Stimulated activated CD4-positive, alpha-beta T cell treated with anti-CD3 and anti-CD28 coated beads, Interleukin-1b, Interleukin-23, amount 100 ng/mL, for 1 hour (primary cell): ENCODE results near the gene UNC80.

Experiments used
- DNase-seq, 2 donors: peaks; one replicate each; pipeline ENCODE4 v3.0.0-alpha.2; 2020; ENCODE audit warnings: low read depth in 2 of 2

Gene UNC80

GRCh38 chr2:209970711-209971110, 199.1 kb downstream of the UNC80 start:
- DNase-seq = no peak

- DNase-seq = no peak
Observed at GRCh38 chr2:209973328-209973727, 201.7 kb downstream of the UNC80 start.

GRCh38 chr2:209974576-209974975, 202.9 kb downstream of the UNC80 start:
- DNase-seq = no peak

- no peak for DNase-seq
Observed at GRCh38 chr2:209976698-209977385, 205.2 kb downstream of the UNC80 start.

- no peak for DNase-seq
Observed at GRCh38 chr2:209977386-209978239, 206.0 kb downstream of the UNC80 start.

- DNase-seq = no peak
Observed at GRCh38 chr2:209984291-209984690, 212.7 kb downstream of the UNC80 start.

- DNase-seq = no peak
Observed at GRCh38 chr2:209985874-209986273, 214.2 kb downstream of the UNC80 start.

GRCh38 chr2:209986415-209986814, 214.8 kb downstream of the UNC80 start:
- no peak for DNase-seq

GRCh38 chr2:209988010-209988409, 216.4 kb downstream of the UNC80 start:
- no peak for DNase-seq

- DNase-seq = no peak
Observed at GRCh38 chr2:209990838-209991237, 219.2 kb downstream of the UNC80 start.

GRCh38 chr2:209993968-209994367, 222.3 kb downstream of the UNC80 start:
- no peak for DNase-seq

GRCh38 chr2:209998596-209998995, 227.0 kb downstream of the UNC80 start:
- no peak for DNase-seq

- DNase-seq = no peak
Observed at GRCh38 chr2:210000464-210001324, 229.1 kb downstream of the UNC80 start.

- DNase-seq = peak; percentile 85 to 98
Observed at GRCh38 chr2:210002158-210003157, 230.8 kb downstream of the UNC80 start, which contains the start of gene RPE. Gene RPE, plus strand, starts transcription at chr2:210002638. Its CDS starts 24 bp downstream, at chr2:210002662.

- no peak for DNase-seq
Observed at GRCh38 chr2:210003359-210003758, 231.7 kb downstream of the UNC80 start.

- no peak for DNase-seq
Observed at GRCh38 chr2:210004881-210005280, 233.2 kb downstream of the UNC80 start.

- no peak for DNase-seq
Observed at GRCh38 chr2:210007895-210008294, 236.3 kb downstream of the UNC80 start.

- no peak for DNase-seq
Observed at GRCh38 chr2:210009126-210009525, 237.5 kb downstream of the UNC80 start.

- no peak for DNase-seq
Observed at GRCh38 chr2:210009896-210010295, 238.3 kb downstream of the UNC80 start.

- DNase-seq = no peak
Observed at GRCh38 chr2:210020138-210020537, 248.5 kb downstream of the UNC80 start.

- no peak for DNase-seq
Observed at GRCh38 chr2:210022824-210023223, 251.2 kb downstream of the UNC80 start.
